K562 (cell line): ENCODE data around the gene RPL28.

Experiments
- CBX8 ChIP-seq: fragments of 200-600 bp; sonication (generic); IDR thresholded peaks from 2 replicates; pipeline ENCODE4 v1.6.1; 2012; ENCODE audit warnings: borderline replicate concordance, mixed run types, low read depth, mild to moderate bottlenecking, moderate library complexity, mixed read lengths, low read length, control low read depth, inconsistent platforms; ENCODE audit not compliant: poor library complexity, severe bottlenecking; ENCODE audit errors: extremely low read depth
- CREB1 ChIP-seq, 2 experiments: sonication (generic) in 1 of 2; formaldehyde crosslinking in 1 of 2; IDR thresholded peaks; 2 replicates each; pipeline versions ENCODE4 v1.6.1 to v1.8.0; 2012 to 2022; ENCODE audit warnings: inconsistent platforms in 1 of 2, mild to moderate bottlenecking in 1 of 2, missing genetic modification reagents in 1 of 2, moderate library complexity in 1 of 2
- CTCF ChIP-seq, 3 experiments: IDR thresholded peaks in 2 of 3; conservative IDR thresholded peaks in 1 of 3; 2 replicates each; pipeline ENCODE4 v1.5.1; 2011 to 2012; ENCODE audit warnings: low read length in 3 of 3, mild to moderate bottlenecking in 3 of 3, control low read depth in 2 of 3, improper control_type of control experiment in 1 of 3, inconsistent platforms in 1 of 3, low read depth in 1 of 3, mixed read lengths in 1 of 3, moderate library complexity in 1 of 3; ENCODE audit not compliant: insufficient read depth in 2 of 3
- ELF4 ChIP-seq: fragments of 450-650 bp; formaldehyde crosslinking; IDR thresholded peaks from 2 replicates; pipeline ENCODE4 v1.4.0; 2022; ENCODE audit warnings: missing genetic modification characterization
- EP300 ChIP-seq: IDR thresholded peaks from 2 replicates; pipeline ENCODE4 v1.6.1; 2012; ENCODE audit warnings: low read length, improper control_type of control experiment
- EZH2 ChIP-seq: IDR thresholded peaks from 2 replicates; pipeline ENCODE4 v1.6.1; 2012; ENCODE audit warnings: low read depth, mild to moderate bottlenecking, inconsistent platforms, low read length, borderline replicate concordance
- GABPA ChIP-seq: fragments of 200-800 bp; sonication (Bioruptor generic); conservative IDR thresholded peaks from 2 replicates; pipeline ENCODE4 v1.6.1; 2016; ENCODE audit warnings: low read depth, missing genetic modification characterization, missing compliant biosample characterization
- HINFP ChIP-seq: fragments of 450-650 bp; conservative IDR thresholded peaks from 2 replicates; pipeline ENCODE4 v1.6.1; 2016; ENCODE audit warnings: missing genetic modification characterization, low read depth, mild to moderate bottlenecking, control low read depth, missing compliant biosample characterization
- NFIC ChIP-seq: fragments of 450-650 bp; IDR thresholded peaks from 2 replicates; pipeline ENCODE4 v1.6.1; 2017; ENCODE audit warnings: mild to moderate bottlenecking, inconsistent platforms
- SP2 ChIP-seq: IDR thresholded peaks from 2 replicates; pipeline ENCODE4 v1.6.1; 2011; ENCODE audit warnings: mild to moderate bottlenecking, low read depth, low read length, moderate library complexity; ENCODE audit not compliant: poor library complexity, severe bottlenecking; ENCODE audit errors: extremely low read depth
- ZBTB49 ChIP-seq: sonication (generic); formaldehyde crosslinking; IDR thresholded peaks from 2 replicates; pipeline ENCODE4 v1.8.0; 2022; ENCODE audit warnings: missing genetic modification reagents, mild to moderate bottlenecking, borderline replicate concordance
- TF ChIP-seq, protein P1 (sequence below): fragments of 450-650 bp; IDR thresholded peaks from 2 replicates; pipeline ENCODE4 v1.6.1; 2016; ENCODE audit warnings: antibody characterized with exemption
- TF ChIP-seq, protein P2 (sequence below), 2 experiments: fragments of 450-650 bp; conservative IDR thresholded peaks; 2 replicates each; pipeline ENCODE4 v1.6.1; 2017; ENCODE audit warnings: mild to moderate bottlenecking in 2 of 2, moderate library complexity in 2 of 2
- TF ChIP-seq, protein P3 (sequence below): sonication (generic); formaldehyde crosslinking; IDR thresholded peaks from 2 replicates; pipeline ENCODE4 v1.8.1; 2023; ENCODE audit warnings: mild to moderate bottlenecking, missing genetic modification reagents

DNA sequence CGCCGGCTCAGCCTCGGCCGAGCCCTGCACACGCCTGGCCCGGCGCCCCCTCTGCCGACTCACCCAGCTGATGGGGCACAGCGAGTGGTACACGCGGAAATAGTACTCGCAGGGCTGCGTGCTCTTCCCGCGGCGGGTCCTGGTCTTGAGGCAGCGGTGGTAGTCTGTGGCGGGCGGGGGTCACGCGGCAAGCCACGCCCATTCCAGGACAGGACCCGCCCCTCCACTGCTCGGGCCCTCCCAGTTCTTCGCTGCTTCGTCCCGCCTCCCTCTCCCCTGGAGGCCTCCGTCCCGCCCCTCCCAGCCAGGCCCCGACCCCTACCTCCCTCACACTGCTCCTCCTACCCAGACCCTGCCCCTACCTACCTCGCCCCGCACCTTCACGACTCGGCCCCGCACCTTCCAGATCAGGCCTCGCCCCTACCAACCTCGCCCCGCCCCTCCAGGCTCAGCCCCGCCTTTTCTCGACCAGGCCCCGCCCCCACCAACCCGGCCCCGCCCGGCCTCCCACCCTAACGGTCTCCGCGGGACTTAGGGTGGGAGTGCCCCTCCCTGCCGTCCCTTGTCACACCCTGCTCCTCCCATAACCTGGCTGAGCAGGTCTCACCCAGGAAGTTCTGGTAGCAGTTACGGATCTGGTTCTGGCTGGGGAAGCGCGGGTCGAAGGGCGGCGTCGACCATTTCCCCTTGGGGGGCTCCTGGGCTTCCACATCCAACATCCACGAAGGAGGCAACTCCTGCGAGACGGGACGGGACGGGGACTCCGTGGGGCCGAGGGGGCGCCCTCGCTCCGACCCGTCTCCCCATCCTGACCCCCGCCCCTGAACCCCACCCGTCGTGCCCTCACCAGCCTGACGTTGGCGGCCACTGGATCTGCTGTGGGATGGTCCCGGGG is 31.7 kb upstream of the RPL28 start:
- TF ChIP-seq CREB1 (IDR thresholded peaks at IDR 0.05) (no peak), CREB1 (CRISPR knock-in tag; IDR thresholded peaks at IDR 0.05) (no peak), CBX8 (no peak), EZH2 (no peak), SP2 (no peak), ZBTB49 (no peak), GABPA (tag) (no peak), CTCF (IDR thresholded peaks at IDR 0.05 in 2 of 3, conservative IDR thresholded peaks at IDR 0.05 in 1 of 3; ENCODE audit: insufficient read depth in 2 of 3, low read depth in 1 of 3, low read length in 3 of 3) (no peak), EP300 (no peak), HINFP (no peak), NFIC (peak; percentile 35; the same call in 1 of the 2 replicates), ELF4 (CRISPR knock-in tag) (no peak)
- TF ChIP-seq, protein P1, sequence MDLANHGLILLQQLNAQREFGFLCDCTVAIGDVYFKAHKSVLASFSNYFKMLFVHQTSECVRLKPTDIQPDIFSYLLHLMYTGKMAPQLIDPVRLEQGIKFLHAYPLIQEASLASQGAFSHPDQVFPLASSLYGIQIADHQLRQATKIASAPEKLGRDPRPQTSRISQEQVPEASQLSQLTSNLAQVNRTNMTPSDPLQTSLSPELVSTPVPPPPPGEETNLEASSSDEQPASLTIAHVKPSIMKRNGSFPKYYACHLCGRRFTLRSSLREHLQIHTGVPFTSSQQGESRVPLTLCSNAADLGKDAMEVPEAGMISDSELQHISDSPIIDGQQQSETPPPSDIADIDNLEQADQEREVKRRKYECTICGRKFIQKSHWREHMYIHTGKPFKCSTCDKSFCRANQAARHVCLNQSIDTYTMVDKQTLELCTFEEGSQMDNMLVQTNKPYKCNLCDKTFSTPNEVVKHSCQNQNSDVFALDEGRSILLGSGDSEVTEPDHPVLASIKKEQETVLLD = no peak
- TF ChIP-seq, protein P2, sequence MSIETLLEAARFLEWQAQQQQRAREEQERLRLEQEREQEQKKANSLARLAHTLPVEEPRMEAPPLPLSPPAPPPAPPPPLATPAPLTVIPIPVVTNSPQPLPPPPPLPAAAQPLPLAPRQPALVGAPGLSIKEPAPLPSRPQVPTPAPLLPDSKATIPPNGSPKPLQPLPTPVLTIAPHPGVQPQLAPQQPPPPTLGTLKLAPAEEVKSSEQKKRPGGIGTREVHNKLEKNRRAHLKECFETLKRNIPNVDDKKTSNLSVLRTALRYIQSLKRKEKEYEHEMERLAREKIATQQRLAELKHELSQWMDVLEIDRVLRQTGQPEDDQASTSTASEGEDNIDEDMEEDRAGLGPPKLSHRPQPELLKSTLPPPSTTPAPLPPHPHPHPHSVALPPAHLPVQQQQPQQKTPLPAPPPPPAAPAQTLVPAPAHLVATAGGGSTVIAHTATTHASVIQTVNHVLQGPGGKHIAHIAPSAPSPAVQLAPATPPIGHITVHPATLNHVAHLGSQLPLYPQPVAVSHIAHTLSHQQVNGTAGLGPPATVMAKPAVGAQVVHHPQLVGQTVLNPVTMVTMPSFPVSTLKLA (conservative IDR thresholded peaks at IDR 0.05) = peak in 1 of 2 experiments; percentile 32; a peak in 1 of 4 replicates
- TF ChIP-seq, protein P3, sequence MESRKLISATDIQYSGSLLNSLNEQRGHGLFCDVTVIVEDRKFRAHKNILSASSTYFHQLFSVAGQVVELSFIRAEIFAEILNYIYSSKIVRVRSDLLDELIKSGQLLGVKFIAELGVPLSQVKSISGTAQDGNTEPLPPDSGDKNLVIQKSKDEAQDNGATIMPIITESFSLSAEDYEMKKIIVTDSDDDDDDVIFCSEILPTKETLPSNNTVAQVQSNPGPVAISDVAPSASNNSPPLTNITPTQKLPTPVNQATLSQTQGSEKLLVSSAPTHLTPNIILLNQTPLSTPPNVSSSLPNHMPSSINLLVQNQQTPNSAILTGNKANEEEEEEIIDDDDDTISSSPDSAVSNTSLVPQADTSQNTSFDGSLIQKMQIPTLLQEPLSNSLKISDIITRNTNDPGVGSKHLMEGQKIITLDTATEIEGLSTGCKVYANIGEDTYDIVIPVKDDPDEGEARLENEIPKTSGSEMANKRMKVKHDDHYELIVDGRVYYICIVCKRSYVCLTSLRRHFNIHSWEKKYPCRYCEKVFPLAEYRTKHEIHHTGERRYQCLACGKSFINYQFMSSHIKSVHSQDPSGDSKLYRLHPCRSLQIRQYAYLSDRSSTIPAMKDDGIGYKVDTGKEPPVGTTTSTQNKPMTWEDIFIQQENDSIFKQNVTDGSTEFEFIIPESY = no peak
